Osteoblast (primary cell): ENCODE results near the gene EPHA8. TPM values are rescaled to one million over a fixed set of nuclear protein-coding genes. Genes with fewer than 3 reads are reported as not detected.

ENCODE experiments used
- DNase-seq: peaks from one replicate; pipeline ENCODE4 v3.0.0; 2011; ENCODE audit warnings: low spot score, mixed read lengths; ENCODE audit not compliant: insufficient read length; ENCODE audit errors: missing footprints
- H2AFZ ChIP-seq: 2 replicates; pipeline ENCODE4 v1.6.0; 2011; ENCODE audit warnings: mild to moderate bottlenecking, low read length
- H3K27ac ChIP-seq: 2 replicates; pipeline ENCODE4 v1.5.1; 2011; ENCODE audit warnings: mild to moderate bottlenecking, low read depth, low read length, moderate library complexity
- H3K27me3 ChIP-seq: 2 replicates; pipeline ENCODE4 v1.6.0; 2012; ENCODE audit warnings: mild to moderate bottlenecking, control low read depth, inconsistent platforms, low read length, moderate library complexity; ENCODE audit not compliant: insufficient read depth
- H3K36me3 ChIP-seq: 2 replicates; pipeline ENCODE4 v1.5.1; 2011; ENCODE audit warnings: mild to moderate bottlenecking, low read length, control low read depth, moderate library complexity; ENCODE audit not compliant: insufficient read depth
- H3K4me1 ChIP-seq: 2 replicates; pipeline ENCODE4 v1.5.1; 2011; ENCODE audit warnings: mild to moderate bottlenecking, low read length, control low read depth, moderate library complexity; ENCODE audit not compliant: insufficient read depth
- H3K4me2 ChIP-seq: 2 replicates; pipeline ENCODE4 v1.6.0; 2011; ENCODE audit warnings: mild to moderate bottlenecking, low read length; ENCODE audit not compliant: insufficient read depth
- H3K4me3 ChIP-seq: fragments of 200-600 bp; sonication (generic); 3 replicates; pipeline ENCODE4 v1.5.1; 2012; ENCODE audit warnings: mild to moderate bottlenecking, low read length, inconsistent platforms; ENCODE audit not compliant: insufficient read depth
- H3K79me2 ChIP-seq: 2 replicates; pipeline ENCODE4 v1.6.0; 2012; ENCODE audit warnings: mild to moderate bottlenecking, low read length, control low read depth, inconsistent platforms; ENCODE audit not compliant: insufficient read depth
- H3K9me3 ChIP-seq: 2 replicates; pipeline ENCODE4 v1.5.1; 2011; ENCODE audit warnings: low read depth, low read length, control low read depth
- H4K20me1 ChIP-seq: 2 replicates; pipeline ENCODE4 v1.6.0; 2012; ENCODE audit warnings: mild to moderate bottlenecking, low read length, control low read depth; ENCODE audit not compliant: insufficient read depth
- total RNA-seq: library from RNA; depleted of rRNA; stranded (reverse); fragments of >200 nt; gene quantifications from 2 replicates; pipeline ENCODE4 v1.2.3, GENCODE V29; 2012
- TF ChIP-seq, protein P1 (sequence below): IDR thresholded peaks from 2 replicates; pipeline ENCODE4 v1.5.1; 2011; ENCODE audit warnings: mild to moderate bottlenecking, low read depth, low read length, moderate library complexity; ENCODE audit errors: extremely low read depth

The EPHA8 gene
- total RNA-seq: not detected in 2 replicates

DNA sequence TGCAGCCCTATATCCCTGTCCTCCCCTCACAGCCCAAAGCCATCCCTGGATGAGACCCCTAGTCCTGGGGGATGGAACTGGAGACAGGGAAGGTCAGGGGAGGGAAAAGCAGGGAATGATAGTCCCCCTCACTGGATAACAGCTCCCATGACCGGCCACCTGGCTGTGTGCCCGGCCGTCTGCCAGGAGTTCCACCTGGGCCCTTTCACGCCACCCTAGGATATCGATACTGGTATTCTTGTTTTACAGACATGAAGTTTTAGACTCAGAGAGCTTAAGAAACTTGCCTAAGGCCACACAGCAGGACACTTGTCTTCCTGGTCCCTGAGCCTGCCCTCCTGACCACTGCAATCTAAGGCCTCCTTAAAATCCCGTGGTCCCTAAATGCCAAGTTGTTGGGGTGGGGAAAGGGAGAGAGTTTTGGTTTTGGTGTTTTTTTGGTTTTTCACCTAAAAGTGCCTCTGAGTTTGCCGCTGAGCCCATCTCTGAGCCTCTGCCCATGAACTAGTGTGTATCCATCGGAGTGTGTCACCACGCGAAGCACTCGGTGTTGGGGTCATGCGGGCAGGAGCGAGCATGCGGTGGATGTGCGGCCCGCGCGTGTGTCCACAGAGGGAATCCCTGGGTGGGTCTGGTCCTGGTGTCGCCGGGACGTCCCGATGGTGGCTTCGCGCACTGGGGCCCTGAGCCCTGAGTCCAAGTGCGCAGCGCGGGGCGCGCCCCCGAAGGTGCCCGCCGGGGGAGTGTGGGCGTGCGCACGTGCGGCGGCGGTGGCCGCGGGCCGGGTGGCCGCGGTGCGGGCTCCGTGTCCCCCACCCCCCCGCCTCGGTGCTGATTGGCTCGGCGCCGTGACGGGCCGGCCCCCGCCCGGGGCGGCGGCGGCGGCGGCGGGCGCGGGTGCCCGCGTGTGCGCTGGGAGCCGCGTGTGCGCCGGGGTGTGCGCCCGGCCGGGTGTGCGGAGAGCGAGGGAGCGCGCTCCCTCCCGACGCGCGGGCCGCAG lies at the start of gene EPHA8:
Gene EPHA8 (plus strand): TSS at position 906 of the 1,000 bp plus-strand sequence. CDS start 147 bp downstream, outside the sequence.
- Histone ChIP-seq H4K20me1 (peaks cover 3% of the 10 kb centered on the region), H3K27me3 (peaks cover 65% of the 10 kb centered on the region), H3K27ac (no peak within 1 kb of the TSS), H3K79me2 (no peaks in the 10 kb centered on the region), H3K4me2 (no peak within 1 kb of the TSS), H2AFZ (no peak within 1 kb of the TSS), H3K4me1 (no peaks in the 10 kb centered on the region), H3K9me3 (no peaks in the 10 kb centered on the region), H3K4me3 (no peak within 1 kb of the TSS), H3K36me3 (no peaks in the 10 kb centered on the region)
- TF ChIP-seq, protein P1, sequence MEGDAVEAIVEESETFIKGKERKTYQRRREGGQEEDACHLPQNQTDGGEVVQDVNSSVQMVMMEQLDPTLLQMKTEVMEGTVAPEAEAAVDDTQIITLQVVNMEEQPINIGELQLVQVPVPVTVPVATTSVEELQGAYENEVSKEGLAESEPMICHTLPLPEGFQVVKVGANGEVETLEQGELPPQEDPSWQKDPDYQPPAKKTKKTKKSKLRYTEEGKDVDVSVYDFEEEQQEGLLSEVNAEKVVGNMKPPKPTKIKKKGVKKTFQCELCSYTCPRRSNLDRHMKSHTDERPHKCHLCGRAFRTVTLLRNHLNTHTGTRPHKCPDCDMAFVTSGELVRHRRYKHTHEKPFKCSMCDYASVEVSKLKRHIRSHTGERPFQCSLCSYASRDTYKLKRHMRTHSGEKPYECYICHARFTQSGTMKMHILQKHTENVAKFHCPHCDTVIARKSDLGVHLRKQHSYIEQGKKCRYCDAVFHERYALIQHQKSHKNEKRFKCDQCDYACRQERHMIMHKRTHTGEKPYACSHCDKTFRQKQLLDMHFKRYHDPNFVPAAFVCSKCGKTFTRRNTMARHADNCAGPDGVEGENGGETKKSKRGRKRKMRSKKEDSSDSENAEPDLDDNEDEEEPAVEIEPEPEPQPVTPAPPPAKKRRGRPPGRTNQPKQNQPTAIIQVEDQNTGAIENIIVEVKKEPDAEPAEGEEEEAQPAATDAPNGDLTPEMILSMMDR: no peak
- DNase-seq: no peak

- H3K4me1 ChIP-seq: no peaks in the 10 kb centered on the region
- H3K27ac ChIP-seq: no peak overlapping the region
- no peak overlapping the region for H3K4me2 ChIP-seq
- H3K27me3 ChIP-seq: no peaks in the 10 kb centered on the region
- peaks cover 57% of the 10 kb centered on the region for H3K36me3 ChIP-seq
- no peak for DNase-seq
- H4K20me1 ChIP-seq: no peaks in the 10 kb centered on the region
- no peak overlapping the region for H2AFZ ChIP-seq
- H3K9me3 ChIP-seq: no peaks in the 10 kb centered on the region
- no peak overlapping the region for H3K4me3 ChIP-seq
- TF ChIP-seq, protein P1: no peak
- H3K79me2 ChIP-seq: no peaks in the 10 kb centered on the region
Measured at GRCh38 chr1:22516906-22517571, 46.2 kb upstream of the EPHA8 start.

- H3K36me3 ChIP-seq: peaks cover 53% of the 10 kb centered on the region
- H3K27ac ChIP-seq: no peak overlapping the region
- no peak for DNase-seq
- H3K4me3 ChIP-seq: no peak overlapping the region
- H4K20me1 ChIP-seq: no peaks in the 10 kb centered on the region
- H3K4me2 ChIP-seq: no peak overlapping the region
- TF ChIP-seq, protein P1: no peak
- H2AFZ ChIP-seq: no peak overlapping the region
- no peaks in the 10 kb centered on the region for H3K9me3 ChIP-seq
- no peaks in the 10 kb centered on the region for H3K27me3 ChIP-seq
- no peaks in the 10 kb centered on the region for H3K79me2 ChIP-seq
- H3K4me1 ChIP-seq: no peaks in the 10 kb centered on the region
Measured at GRCh38 chr1:22517956-22518355, 45.3 kb upstream of the EPHA8 start.

- Histone ChIP-seq H3K27me3 (no peaks in the 10 kb centered on the region), H2AFZ (no peak overlapping the region), H3K4me3 (no peak overlapping the region), H3K79me2 (no peaks in the 10 kb centered on the region), H3K27ac (no peak overlapping the region), H3K36me3 (peaks cover 53% of the 10 kb centered on the region), H3K4me1 (no peaks in the 10 kb centered on the region), H4K20me1 (no peaks in the 10 kb centered on the region), H3K9me3 (no peaks in the 10 kb centered on the region), H3K4me2 (no peak overlapping the region)
- DNase-seq: no peak
- TF ChIP-seq, protein P1: no peak
Measured at GRCh38 chr1:22518379-22518778, 44.9 kb upstream of the EPHA8 start.
